Uterine smooth muscle cell (primary cell): Measurements from ENCODE around the gene OR7A5. TPM values are rescaled to one million over a fixed set of nuclear protein-coding genes. Genes with fewer than 3 reads are reported as not detected.

ENCODE experiments used
- total RNA-seq: library from RNA; depleted of rRNA; stranded (reverse); fragments of >200 nt; gene quantifications from 2 replicates; pipeline ENCODE4 v1.2.3, GENCODE V29; 2014

Gene OR7A5
- total RNA-seq, result not detected in 2 replicates

GRCh38 chr19:14835011-14835410 lies at the start of gene OR7A5, which contains the start of gene OR7C1:
OR7A5 (minus strand) TSS chr19:14835185; CDS start chr19:14828241, 6,944 bp downstream.
OR7C1 (minus strand) TSS chr19:14835185; CDS start chr19:14800136, 35,049 bp downstream.

GRCh38 chr19:14848822-14849221 lies 13.8 kb upstream of the OR7A5 start, which contains the start of gene OR7A10:
OR7A10 (minus strand) TSS chr19:14848922; CDS start chr19:14841877, 7,045 bp downstream.

GRCh38 chr19:14778110-14778845 lies 56.7 kb downstream of the OR7A5 start, which contains the start of gene ADGRE2:
ADGRE2 (minus strand) TSS chr19:14778560; CDS start chr19:14776756, 1,804 bp downstream.

Other genes starting within 250 kb of the OR7A5 start
- gene ADGRE3, start 160.3 kb downstream of the OR7A5 start, total RNA-seq, result under 0.01 TPM in 1 of 2 replicates, not detected in the other
- gene ZNF333, start 145.1 kb downstream of the OR7A5 start, total RNA-seq, result 28.2 and 29.8 TPM in 2 replicates
- 0.11 and 0.12 TPM in 2 replicates for gene ADGRE2, start 56.6 kb downstream of the OR7A5 start, total RNA-seq
- not detected in 2 replicates for gene OR7C1, start within 50 bp of the OR7A5 start, total RNA-seq
- not detected in 2 replicates for gene OR7A10, start 13.7 kb upstream of the OR7A5 start, total RNA-seq
- not detected in 2 replicates for gene OR7A17, start 50.9 kb upstream of the OR7A5 start, total RNA-seq
- gene OR7C2, start 106.3 kb upstream of the OR7A5 start, total RNA-seq, result not detected in 2 replicates
- under 0.01 TPM in 1 of 2 replicates, not detected in the other for gene SLC1A6, start 144.7 kb upstream of the OR7A5 start, total RNA-seq
- gene CASP14, start 214.3 kb upstream of the OR7A5 start, total RNA-seq, result not detected in 2 replicates
- gene OR1I1, start 247.0 kb upstream of the OR7A5 start, total RNA-seq, result not detected in 2 replicates